HEK293 (cell line): ENCODE measurements around the gene FAM209B.

Experiments
- CTCF ChIA-PET: fragments of 350-600 bp; formaldehyde crosslinking; extraction: SDS; loops from one replicate; lab custom pipeline; 2021; ENCODE audit warnings: antibody characterized with exemption; lab: Yijun Ruan, JAX
- POLR2A ChIA-PET: fragments of 300-600 bp; formaldehyde crosslinking; extraction: SDS; loops from one replicate; lab custom pipeline; 2020; ENCODE audit warnings: antibody characterized with exemption, inconsistent platforms; lab: Yijun Ruan, JAX
- H3K27ac ChIP-seq: fragments of 200-500 bp; sonication (Bioruptor generic); 2 replicates; pipeline ENCODE4 v1.5.1; 2014; ENCODE audit warnings: low read depth, low read length, control low read depth, inconsistent platforms; ENCODE audit errors: extremely low read depth
- H3K36me3 ChIP-seq, 2 experiments: fragments of 200-500 bp in 1 of 2; sonication (Bioruptor generic) in 1 of 2; 1 replicate in 1 of 2; 2 replicates in 1 of 2; pipeline ENCODE4 v1.5.1; 2014 to 2017; ENCODE audit warnings: inconsistent platforms in 2 of 2, low read length in 2 of 2; ENCODE audit not compliant: control insufficient read depth in 2 of 2, insufficient read depth in 1 of 2
- H3K4me1 ChIP-seq: fragments of 200-500 bp; sonication (Bioruptor generic); 2 replicates; pipeline ENCODE4 v1.5.1; 2014; ENCODE audit warnings: mild to moderate bottlenecking, low read length, inconsistent platforms; ENCODE audit not compliant: control insufficient read depth, insufficient read depth
- H3K4me3 ChIP-seq: 2 replicates; pipeline ENCODE4 v1.5.1; 2011; ENCODE audit warnings: low read depth, mild to moderate bottlenecking, control low read depth, low read length, moderate library complexity
- H3K9me3 ChIP-seq: fragments of 200-500 bp; sonication (Bioruptor generic); 2 replicates; pipeline ENCODE4 v1.5.1; 2014; ENCODE audit warnings: low read depth, low read length, inconsistent platforms; ENCODE audit not compliant: control insufficient read depth, insufficient read depth
- ATF2 ChIP-seq: fragments of 450-650 bp; formaldehyde crosslinking; IDR thresholded peaks from 2 replicates; pipeline ENCODE4 v1.5.1; 2016; ENCODE audit warnings: missing biosample characterization, missing genetic modification characterization, low read depth
- BCL6B ChIP-seq: fragments of 450-650 bp; formaldehyde crosslinking; IDR thresholded peaks from 2 replicates; pipeline ENCODE4 v1.5.1; 2017; ENCODE audit warnings: missing biosample characterization, missing genetic modification characterization
- KLF1 ChIP-seq: fragments of 450-650 bp; formaldehyde crosslinking; IDR thresholded peaks from 2 replicates; pipeline ENCODE4 v1.5.1; 2016; ENCODE audit warnings: missing biosample characterization, missing genetic modification characterization
- KLF17 ChIP-seq: fragments of 450-650 bp; formaldehyde crosslinking; IDR thresholded peaks from 2 replicates; pipeline ENCODE4 v1.5.1; 2016; ENCODE audit warnings: missing biosample characterization, missing genetic modification characterization
- SP3 ChIP-seq: fragments of 450-650 bp; formaldehyde crosslinking; IDR thresholded peaks from 2 replicates; pipeline ENCODE4 v1.5.1; 2016; ENCODE audit warnings: missing biosample characterization, missing genetic modification characterization
- ZBTB1 ChIP-seq: fragments of 450-650 bp; formaldehyde crosslinking; IDR thresholded peaks from 2 replicates; pipeline ENCODE4 v1.5.1; 2016; ENCODE audit warnings: missing biosample characterization, missing genetic modification characterization
- ZNF155 ChIP-seq: fragments of 450-650 bp; formaldehyde crosslinking; IDR thresholded peaks from 2 replicates; pipeline ENCODE4 v1.5.1; 2016; ENCODE audit warnings: missing biosample characterization, missing genetic modification characterization
- ZNF2 ChIP-seq: fragments of 450-650 bp; formaldehyde crosslinking; IDR thresholded peaks from 2 replicates; pipeline ENCODE4 v1.5.1; 2016; ENCODE audit warnings: missing biosample characterization, missing genetic modification characterization
- ZNF214 ChIP-seq: fragments of 450-650 bp; formaldehyde crosslinking; IDR thresholded peaks from 2 replicates; pipeline ENCODE4 v1.5.1; 2017; ENCODE audit warnings: missing biosample characterization, mild to moderate bottlenecking, missing genetic modification characterization, borderline replicate concordance
- ZNF26 ChIP-seq: fragments of 450-650 bp; formaldehyde crosslinking; IDR thresholded peaks from 2 replicates; pipeline ENCODE4 v1.5.1; 2016; ENCODE audit warnings: missing biosample characterization, missing genetic modification characterization
- ZNF391 ChIP-seq: fragments of 450-650 bp; formaldehyde crosslinking; IDR thresholded peaks from 2 replicates; pipeline ENCODE4 v1.5.1; 2016; ENCODE audit warnings: low read depth, missing biosample characterization, missing genetic modification characterization, borderline replicate concordance
- ZNF423 ChIP-seq: fragments of 450-650 bp; formaldehyde crosslinking; IDR thresholded peaks from 2 replicates; pipeline ENCODE4 v1.5.1; 2016; ENCODE audit warnings: missing biosample characterization, missing genetic modification characterization
- ZNF555 ChIP-seq: fragments of 450-650 bp; formaldehyde crosslinking; conservative IDR thresholded peaks from 2 replicates; pipeline ENCODE4 v1.5.1; 2017; ENCODE audit warnings: missing biosample characterization, mild to moderate bottlenecking, missing genetic modification characterization, inconsistent platforms
- ZNF624 ChIP-seq: fragments of 450-650 bp; formaldehyde crosslinking; IDR thresholded peaks from 2 replicates; pipeline ENCODE4 v1.5.1; 2017; ENCODE audit warnings: missing biosample characterization, missing genetic modification characterization
- ZNF658 ChIP-seq: fragments of 450-650 bp; formaldehyde crosslinking; IDR thresholded peaks from 2 replicates; pipeline ENCODE4; 2016; ENCODE audit warnings: missing biosample characterization, missing genetic modification characterization
- ZNF768 ChIP-seq: fragments of 450-650 bp; formaldehyde crosslinking; IDR thresholded peaks from 2 replicates; pipeline ENCODE4 v1.5.1; 2018; ENCODE audit warnings: missing biosample characterization, mild to moderate bottlenecking, missing genetic modification characterization
- ZNF837 ChIP-seq: fragments of 450-650 bp; formaldehyde crosslinking; IDR thresholded peaks from 2 replicates; pipeline ENCODE4 v1.5.1; 2016; ENCODE audit warnings: missing biosample characterization, missing genetic modification characterization
- ZSCAN30 ChIP-seq: fragments of 450-650 bp; IDR thresholded peaks from 2 replicates; pipeline ENCODE4 v1.5.1; 2018; ENCODE audit warnings: missing biosample characterization, mild to moderate bottlenecking, missing genetic modification characterization, moderate library complexity
- TF ChIP-seq, protein P1 (sequence below): fragments of 450-650 bp; formaldehyde crosslinking; IDR thresholded peaks from 2 replicates; pipeline ENCODE4 v1.5.0; 2017; ENCODE audit warnings: missing biosample characterization, missing genetic modification characterization, borderline replicate concordance
- TF ChIP-seq, protein P2 (sequence below): fragments of 450-650 bp; formaldehyde crosslinking; IDR thresholded peaks from 2 replicates; pipeline ENCODE4 v1.5.1; 2016; ENCODE audit warnings: missing biosample characterization, missing genetic modification characterization, borderline replicate concordance
- TF ChIP-seq, protein P3 (sequence below): fragments of 450-650 bp; formaldehyde crosslinking; IDR thresholded peaks from 2 replicates; pipeline ENCODE4 v1.5.1; 2016; ENCODE audit warnings: missing biosample characterization, missing genetic modification characterization

FAM209B gene

DNA sequence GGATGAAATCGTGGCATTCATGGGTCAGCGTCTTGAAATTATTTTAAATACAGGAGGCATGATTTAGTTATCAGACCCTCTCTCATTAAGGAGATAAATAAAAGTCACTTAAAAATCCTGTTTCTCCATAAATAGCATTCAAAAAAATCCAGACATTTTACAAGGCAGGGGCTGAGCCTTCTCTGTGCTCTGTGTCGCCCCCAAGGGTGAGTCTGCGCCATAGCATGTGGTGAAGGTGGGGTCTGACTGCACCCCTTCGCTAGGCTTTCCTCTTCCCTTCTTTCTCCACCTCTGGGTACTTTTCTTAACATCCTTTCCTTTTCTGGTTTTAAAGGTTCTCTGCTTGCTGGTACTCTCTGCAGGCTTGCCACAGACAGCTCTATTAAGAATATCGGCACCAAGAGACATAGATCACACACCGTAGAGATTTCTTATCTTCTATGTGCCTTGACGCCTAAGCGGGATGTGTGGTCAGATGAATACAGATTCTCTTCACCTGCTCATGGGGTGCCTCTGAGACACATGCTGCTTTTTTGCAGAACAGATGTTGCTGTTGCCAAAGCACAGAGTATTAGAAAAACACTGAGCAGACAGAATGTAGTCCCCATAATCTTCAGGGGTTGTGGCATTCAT, 28.6 kb upstream of the FAM209B start:
- H3K4me3 ChIP-seq: no peak overlapping the region
- H3K27ac ChIP-seq: no peak overlapping the region
- no peaks in the 10 kb centered on the region for H3K4me1 ChIP-seq
- ChIA-PET CTCF (interaction anchor here (0.7 to 1.3 kb wide), 3 partner anchors 10 to 21 kb away, joined by 3 to 4 read pairs (median 4); no protein-coding TSS in a partner anchor), POLR2A (no interaction called here)
- no peaks in the 10 kb centered on the region for H3K9me3 ChIP-seq
- TF ChIP-seq ZNF624 (tag by site-specific recombination): no peak
- TF ChIP-seq ZNF391: no peak
- TF ChIP-seq ATF2 (tag by site-specific recombination): no peak
- TF ChIP-seq, protein P1, sequence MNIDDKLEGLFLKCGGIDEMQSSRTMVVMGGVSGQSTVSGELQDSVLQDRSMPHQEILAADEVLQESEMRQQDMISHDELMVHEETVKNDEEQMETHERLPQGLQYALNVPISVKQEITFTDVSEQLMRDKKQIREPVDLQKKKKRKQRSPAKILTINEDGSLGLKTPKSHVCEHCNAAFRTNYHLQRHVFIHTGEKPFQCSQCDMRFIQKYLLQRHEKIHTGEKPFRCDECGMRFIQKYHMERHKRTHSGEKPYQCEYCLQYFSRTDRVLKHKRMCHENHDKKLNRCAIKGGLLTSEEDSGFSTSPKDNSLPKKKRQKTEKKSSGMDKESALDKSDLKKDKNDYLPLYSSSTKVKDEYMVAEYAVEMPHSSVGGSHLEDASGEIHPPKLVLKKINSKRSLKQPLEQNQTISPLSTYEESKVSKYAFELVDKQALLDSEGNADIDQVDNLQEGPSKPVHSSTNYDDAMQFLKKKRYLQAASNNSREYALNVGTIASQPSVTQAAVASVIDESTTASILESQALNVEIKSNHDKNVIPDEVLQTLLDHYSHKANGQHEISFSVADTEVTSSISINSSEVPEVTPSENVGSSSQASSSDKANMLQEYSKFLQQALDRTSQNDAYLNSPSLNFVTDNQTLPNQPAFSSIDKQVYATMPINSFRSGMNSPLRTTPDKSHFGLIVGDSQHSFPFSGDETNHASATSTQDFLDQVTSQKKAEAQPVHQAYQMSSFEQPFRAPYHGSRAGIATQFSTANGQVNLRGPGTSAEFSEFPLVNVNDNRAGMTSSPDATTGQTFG: no peak
- TF ChIP-seq SP3: no peak
- TF ChIP-seq KLF17 (tag by site-specific recombination): no peak
- TF ChIP-seq ZNF555 (tag by site-specific recombination): no peak
- no peak for TF ChIP-seq ZNF768 (tag by site-specific recombination)
- TF ChIP-seq, protein P2, sequence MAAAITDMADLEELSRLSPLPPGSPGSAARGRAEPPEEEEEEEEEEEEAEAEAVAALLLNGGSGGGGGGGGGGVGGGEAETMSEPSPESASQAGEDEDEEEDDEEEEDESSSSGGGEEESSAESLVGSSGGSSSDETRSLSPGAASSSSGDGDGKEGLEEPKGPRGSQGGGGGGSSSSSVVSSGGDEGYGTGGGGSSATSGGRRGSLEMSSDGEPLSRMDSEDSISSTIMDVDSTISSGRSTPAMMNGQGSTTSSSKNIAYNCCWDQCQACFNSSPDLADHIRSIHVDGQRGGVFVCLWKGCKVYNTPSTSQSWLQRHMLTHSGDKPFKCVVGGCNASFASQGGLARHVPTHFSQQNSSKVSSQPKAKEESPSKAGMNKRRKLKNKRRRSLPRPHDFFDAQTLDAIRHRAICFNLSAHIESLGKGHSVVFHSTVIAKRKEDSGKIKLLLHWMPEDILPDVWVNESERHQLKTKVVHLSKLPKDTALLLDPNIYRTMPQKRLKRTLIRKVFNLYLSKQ (tag by site-specific recombination): no peak
- peaks cover 0 to 8% of the 10 kb centered on the region in 2 experiments; a peak in 1 of 3 replicates for H3K36me3 ChIP-seq

DNA sequence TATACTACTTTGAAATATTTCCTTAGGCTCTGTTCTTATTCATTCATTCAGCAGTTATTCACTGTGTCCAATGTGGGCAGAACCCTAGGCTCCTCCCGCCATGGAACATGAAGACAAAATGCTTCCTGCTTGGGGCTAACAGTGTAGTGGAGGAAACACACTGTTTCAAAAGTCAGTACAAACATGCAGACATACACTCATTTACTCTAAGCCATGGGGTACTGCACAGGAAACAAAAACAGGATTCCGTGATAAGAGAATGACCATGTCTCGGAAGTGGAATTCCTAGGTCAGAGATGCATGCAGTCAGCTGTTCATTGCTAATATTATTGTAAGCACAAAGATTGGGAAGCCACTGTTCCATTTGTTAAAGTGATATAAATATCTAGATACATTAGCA, 26.9 kb upstream of the FAM209B start:
- no peak overlapping the region for H3K27ac ChIP-seq
- peaks cover 0 to 8% of the 10 kb centered on the region in 2 experiments; a peak in 1 of 3 replicates for H3K36me3 ChIP-seq
- no peak overlapping the region for H3K4me3 ChIP-seq
- ChIA-PET POLR2A (no interaction called here), CTCF (interaction anchor here (0.7 kb wide), 1 partner anchor 574 kb away, joined by 3 read pairs; no protein-coding TSS in a partner anchor)
- H3K9me3 ChIP-seq: no peaks in the 10 kb centered on the region
- no peaks in the 10 kb centered on the region for H3K4me1 ChIP-seq
- TF ChIP-seq ZNF214: no peak
- no peak for TF ChIP-seq ZBTB1 (tag by site-specific recombination)
- TF ChIP-seq ZNF391: no peak
- TF ChIP-seq ZNF423: no peak
- no peak for TF ChIP-seq ZNF2 (tag by site-specific recombination)
- TF ChIP-seq, protein P3, sequence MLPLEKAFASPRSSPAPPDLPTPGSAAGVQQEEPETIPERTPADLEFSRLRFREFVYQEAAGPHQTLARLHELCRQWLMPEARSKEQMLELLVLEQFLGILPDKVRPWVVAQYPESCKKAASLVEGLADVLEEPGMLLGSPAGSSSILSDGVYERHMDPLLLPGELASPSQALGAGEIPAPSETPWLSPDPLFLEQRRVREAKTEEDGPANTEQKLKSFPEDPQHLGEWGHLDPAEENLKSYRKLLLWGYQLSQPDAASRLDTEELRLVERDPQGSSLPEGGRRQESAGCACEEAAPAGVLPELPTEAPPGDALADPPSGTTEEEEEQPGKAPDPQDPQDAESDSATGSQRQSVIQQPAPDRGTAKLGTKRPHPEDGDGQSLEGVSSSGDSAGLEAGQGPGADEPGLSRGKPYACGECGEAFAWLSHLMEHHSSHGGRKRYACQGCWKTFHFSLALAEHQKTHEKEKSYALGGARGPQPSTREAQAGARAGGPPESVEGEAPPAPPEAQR (tag by site-specific recombination): no peak
- no peak for TF ChIP-seq ZNF155 (tag by site-specific recombination)
- no peak for TF ChIP-seq ZNF658 (tag by site-specific recombination)
- no peak for TF ChIP-seq ZNF837
- no peak for TF ChIP-seq BCL6B (tag by site-specific recombination)
- no peak for TF ChIP-seq ZNF26 (tag by site-specific recombination)
- no peak for TF ChIP-seq ZSCAN30 (tag by site-specific recombination)
- TF ChIP-seq KLF1 (tag by site-specific recombination): no peak
- no peak for TF ChIP-seq KLF17 (tag by site-specific recombination)
